ENCODE results near the gene SGPP2.

Gene SGPP2

DNA sequence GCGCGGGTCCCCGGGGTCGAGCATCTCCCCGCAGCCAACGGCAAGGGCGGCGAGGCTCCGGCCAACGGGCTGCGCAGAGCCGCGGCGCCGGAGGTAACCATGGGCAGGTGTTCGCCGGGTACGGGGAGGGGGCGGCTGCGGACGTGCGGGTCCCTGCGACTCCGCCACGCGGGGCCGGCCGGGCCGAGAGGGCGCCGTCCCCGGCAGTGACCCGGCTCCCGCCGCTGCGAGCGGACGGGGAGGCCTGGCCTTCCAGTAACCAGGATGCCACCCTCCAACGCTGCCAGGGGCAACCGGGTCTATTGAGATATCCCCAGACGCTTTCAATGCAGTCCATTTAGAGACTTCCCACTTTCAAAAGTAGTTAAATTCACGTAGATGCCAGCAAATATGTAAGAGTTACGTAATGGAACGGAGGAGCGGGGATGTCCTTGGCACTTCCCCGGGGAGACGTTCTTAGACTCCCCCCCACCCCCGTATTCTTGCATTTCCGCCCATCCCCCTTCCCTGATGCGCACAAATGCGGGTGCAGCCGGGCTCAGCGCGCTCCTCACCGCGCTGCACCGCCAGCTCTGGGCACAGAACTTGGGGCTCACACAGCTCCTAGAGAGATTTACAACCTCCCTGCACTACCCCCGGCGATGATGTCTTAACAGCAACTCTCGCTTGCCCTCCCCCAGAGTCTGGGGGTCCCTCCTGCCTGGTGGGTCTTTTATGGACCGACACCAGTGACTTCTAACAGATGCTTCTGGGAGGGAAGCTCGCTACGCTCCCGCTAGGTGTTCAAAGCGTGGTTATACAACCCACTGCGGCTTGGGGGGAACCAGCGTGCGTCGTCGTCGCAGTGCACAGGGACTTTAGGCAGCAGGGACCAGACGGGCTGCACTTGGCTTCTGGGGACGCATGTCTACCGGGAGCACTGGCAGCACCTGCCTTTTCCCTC is 657 bp downstream of the SGPP2 start:
- Histone ChIP-seq H3K79me2 (ENCODE audit: control insufficient read depth, low read length) (no peaks in the 10 kb centered on the region), H3K27ac (ENCODE audit: low read depth, low read length) (no peak overlapping the region), H3K9me2 (replicated peaks; ENCODE audit: control insufficient read depth, low read length) (no peaks in the 10 kb centered on the region), H3K4me2 (ENCODE audit: low read length) (no peak overlapping the region), H3F3A (ENCODE audit: control insufficient read depth, insufficient read depth) (no peaks in the 10 kb centered on the region), H4K20me1 (ENCODE audit: control insufficient read depth, insufficient read depth, low read depth, low read length) (no peaks in the 10 kb centered on the region), H3K36me3 (ENCODE audit: control insufficient read depth, low read length) (no peaks in the 10 kb centered on the region), H3K27me3 (ENCODE audit: control insufficient read depth, low read length) (peaks cover 46% of the 10 kb centered on the region), H3K4me3 (ENCODE audit: low read length) (no peak overlapping the region), H3K9me3 (ENCODE audit: control insufficient read depth, insufficient read depth, low read length) (peaks cover 5% of the 10 kb centered on the region; the same call in 1 of the 2 replicates), H3K4me1 (ENCODE audit: control insufficient read depth, low read length) (peaks cover 8% of the 10 kb centered on the region)
- TF ChIP-seq, protein P1, sequence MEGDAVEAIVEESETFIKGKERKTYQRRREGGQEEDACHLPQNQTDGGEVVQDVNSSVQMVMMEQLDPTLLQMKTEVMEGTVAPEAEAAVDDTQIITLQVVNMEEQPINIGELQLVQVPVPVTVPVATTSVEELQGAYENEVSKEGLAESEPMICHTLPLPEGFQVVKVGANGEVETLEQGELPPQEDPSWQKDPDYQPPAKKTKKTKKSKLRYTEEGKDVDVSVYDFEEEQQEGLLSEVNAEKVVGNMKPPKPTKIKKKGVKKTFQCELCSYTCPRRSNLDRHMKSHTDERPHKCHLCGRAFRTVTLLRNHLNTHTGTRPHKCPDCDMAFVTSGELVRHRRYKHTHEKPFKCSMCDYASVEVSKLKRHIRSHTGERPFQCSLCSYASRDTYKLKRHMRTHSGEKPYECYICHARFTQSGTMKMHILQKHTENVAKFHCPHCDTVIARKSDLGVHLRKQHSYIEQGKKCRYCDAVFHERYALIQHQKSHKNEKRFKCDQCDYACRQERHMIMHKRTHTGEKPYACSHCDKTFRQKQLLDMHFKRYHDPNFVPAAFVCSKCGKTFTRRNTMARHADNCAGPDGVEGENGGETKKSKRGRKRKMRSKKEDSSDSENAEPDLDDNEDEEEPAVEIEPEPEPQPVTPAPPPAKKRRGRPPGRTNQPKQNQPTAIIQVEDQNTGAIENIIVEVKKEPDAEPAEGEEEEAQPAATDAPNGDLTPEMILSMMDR (IDR thresholded peaks at IDR 0.05; ENCODE audit: low read depth, low read length, poor library complexity, severe bottlenecking): no peak
- no peak for TF ChIP-seq EZH2phosphoT487 (IDR thresholded peaks at IDR 0.05; ENCODE audit: borderline replicate concordance, low read length)

- peaks cover 5% of the 10 kb centered on the region; the same call in 1 of the 2 replicates for H3K9me3 ChIP-seq (ENCODE audit: control insufficient read depth, insufficient read depth, low read length)
- H3K4me3 ChIP-seq (ENCODE audit: low read length): no peak overlapping the region
- no peak overlapping the region for H3K27ac ChIP-seq (ENCODE audit: low read depth, low read length)
- no peaks in the 10 kb centered on the region for H3K79me2 ChIP-seq (ENCODE audit: control insufficient read depth, low read length)
- H3K4me1 ChIP-seq (ENCODE audit: control insufficient read depth, low read length): peaks cover 8% of the 10 kb centered on the region
- peak overlapping the region; percentile 5; the same call in 1 of the 2 replicates for H3K4me2 ChIP-seq (ENCODE audit: low read length)
- peaks cover 35% of the 10 kb centered on the region for H3K27me3 ChIP-seq (ENCODE audit: control insufficient read depth, low read length)
- no peak for TF ChIP-seq EZH2phosphoT487 (IDR thresholded peaks at IDR 0.05; ENCODE audit: borderline replicate concordance, low read length)
- TF ChIP-seq, protein P1 (IDR thresholded peaks at IDR 0.05; ENCODE audit: low read depth, low read length, poor library complexity, severe bottlenecking): no peak
- H3K36me3 ChIP-seq (ENCODE audit: control insufficient read depth, low read length): no peaks in the 10 kb centered on the region
- H3K9me2 ChIP-seq (replicated peaks; ENCODE audit: control insufficient read depth, low read length): no peaks in the 10 kb centered on the region
- H4K20me1 ChIP-seq (ENCODE audit: control insufficient read depth, insufficient read depth, low read depth, low read length): no peaks in the 10 kb centered on the region
- no peaks in the 10 kb centered on the region for H3F3A ChIP-seq (ENCODE audit: control insufficient read depth, insufficient read depth)
Measured at GRCh38 chr2:222427646-222428301, 3.4 kb downstream of the SGPP2 start.

GRCh38 chr2:222430071-222430470 is 5.7 kb downstream of the SGPP2 start:
- Histone ChIP-seq H4K20me1 (ENCODE audit: control insufficient read depth, insufficient read depth, low read depth, low read length) (no peaks in the 10 kb centered on the region), H3K9me3 (ENCODE audit: control insufficient read depth, insufficient read depth, low read length) (no peaks in the 10 kb centered on the region), H3K79me2 (ENCODE audit: control insufficient read depth, low read length) (no peaks in the 10 kb centered on the region), H3K36me3 (ENCODE audit: control insufficient read depth, low read length) (no peaks in the 10 kb centered on the region), H3F3A (ENCODE audit: control insufficient read depth, insufficient read depth) (no peaks in the 10 kb centered on the region), H3K4me2 (ENCODE audit: low read length) (no peak overlapping the region), H3K9me2 (replicated peaks; ENCODE audit: control insufficient read depth, low read length) (no peaks in the 10 kb centered on the region), H3K4me3 (ENCODE audit: low read length) (no peak overlapping the region), H3K27me3 (ENCODE audit: control insufficient read depth, low read length) (peaks cover 15% of the 10 kb centered on the region), H3K4me1 (ENCODE audit: control insufficient read depth, low read length) (peaks cover 24% of the 10 kb centered on the region), H3K27ac (ENCODE audit: low read depth, low read length) (no peak overlapping the region)
- no peak for TF ChIP-seq EZH2phosphoT487 (IDR thresholded peaks at IDR 0.05; ENCODE audit: borderline replicate concordance, low read length)
- TF ChIP-seq, protein P1 (IDR thresholded peaks at IDR 0.05; ENCODE audit: low read depth, low read length, poor library complexity, severe bottlenecking): no peak

Measured in DOHH2 (cell line).